IPS-18a (cell line): ENCODE measurements around the gene PPP1R18.
A peak's percentile ranks its signal among the peaks of the same experiment; 100 is the strongest.

Experiments
- H3K27ac ChIP-seq: one replicate; pipeline ENCODE4 v1.5.1; 2013; ENCODE audit warnings: low read length
- H3K27me3 ChIP-seq: one replicate; pipeline ENCODE4 v1.6.1; 2013; ENCODE audit warnings: mild to moderate bottlenecking, low read length; ENCODE audit not compliant: control insufficient read depth, insufficient read depth
- H3K36me3 ChIP-seq: one replicate; pipeline ENCODE4 v1.6.1; 2013; ENCODE audit warnings: low read depth, low read length; ENCODE audit not compliant: control insufficient read depth
- H3K4me1 ChIP-seq: one replicate; pipeline ENCODE4 v1.6.1; 2013; ENCODE audit warnings: low read depth, low read length; ENCODE audit not compliant: control insufficient read depth
- H3K4me3 ChIP-seq: one replicate; pipeline ENCODE4 v1.5.1; 2013; ENCODE audit warnings: low read length
- H3K9ac ChIP-seq: one replicate; pipeline ENCODE4 v1.6.1; 2013; ENCODE audit warnings: mild to moderate bottlenecking, low read length, moderate library complexity
- H3K9me3 ChIP-seq: one replicate; pipeline ENCODE4 v1.6.1; 2013; ENCODE audit warnings: low read depth, low read length; ENCODE audit not compliant: control insufficient read depth

The PPP1R18 gene

GRCh38 chr6:30684386-30685156 lies 1.9 kb downstream of the PPP1R18 start:
- Histone ChIP-seq H3K9me3 (no peaks in the 10 kb centered on the region), H3K4me3 (peak overlapping the region; percentile 42), H3K36me3 (no peaks in the 10 kb centered on the region), H3K27ac (no peak overlapping the region), H3K9ac (no peak overlapping the region), H3K4me1 (peaks cover 51% of the 10 kb centered on the region), H3K27me3 (no peaks in the 10 kb centered on the region)

- H3K36me3 ChIP-seq = no peaks in the 10 kb centered on the region
- no peaks in the 10 kb centered on the region for H3K9me3 ChIP-seq
- no peak overlapping the region for H3K9ac ChIP-seq
- H3K4me3 ChIP-seq = peak overlapping the region; percentile 42
- H3K27ac ChIP-seq = no peak overlapping the region
- H3K4me1 ChIP-seq = peaks cover 53% of the 10 kb centered on the region
- H3K27me3 ChIP-seq = no peaks in the 10 kb centered on the region
These were observed 2.5 kb downstream of the PPP1R18 start for GRCh38 chr6:30683980-30684338.

- no peaks in the 10 kb centered on the region for H3K36me3 ChIP-seq
- no peak overlapping the region for H3K27ac ChIP-seq
- no peaks in the 10 kb centered on the region for H3K9me3 ChIP-seq
- H3K4me1 ChIP-seq = peaks cover 53% of the 10 kb centered on the region
- no peaks in the 10 kb centered on the region for H3K27me3 ChIP-seq
- peak overlapping the region; percentile 9 for H3K9ac ChIP-seq
- H3K4me3 ChIP-seq = peak overlapping the region; percentile 42
These were observed 3.1 kb downstream of the PPP1R18 start for GRCh38 chr6:30683183-30683979.

- Histone ChIP-seq H3K9me3 (no peaks in the 10 kb centered on the region), H3K27ac (no peak overlapping the region), H3K27me3 (no peaks in the 10 kb centered on the region), H3K4me3 (peak overlapping the region; percentile 42), H3K36me3 (peaks cover under 1% of the 10 kb centered on the region), H3K4me1 (peaks cover 46% of the 10 kb centered on the region), H3K9ac (no peak overlapping the region)
These were observed 4.0 kb downstream of the PPP1R18 start for GRCh38 chr6:30682143-30683117.

GRCh38 chr6:30681766-30682142 lies 4.7 kb downstream of the PPP1R18 start:
- Histone ChIP-seq H3K9me3 (no peaks in the 10 kb centered on the region), H3K27ac (no peak overlapping the region), H3K36me3 (peaks cover 7% of the 10 kb centered on the region), H3K4me3 (no peak overlapping the region), H3K9ac (no peak overlapping the region), H3K27me3 (no peaks in the 10 kb centered on the region), H3K4me1 (peaks cover 46% of the 10 kb centered on the region)

GRCh38 chr6:30679765-30680535 lies 6.5 kb downstream of the PPP1R18 start:
- H3K36me3 ChIP-seq = peaks cover 10% of the 10 kb centered on the region
- H3K9ac ChIP-seq = no peak overlapping the region
- no peaks in the 10 kb centered on the region for H3K9me3 ChIP-seq
- H3K4me1 ChIP-seq = peaks cover 33% of the 10 kb centered on the region
- H3K27me3 ChIP-seq = no peaks in the 10 kb centered on the region
- H3K27ac ChIP-seq = no peak overlapping the region
- no peak overlapping the region for H3K4me3 ChIP-seq

- peaks cover 10% of the 10 kb centered on the region for H3K36me3 ChIP-seq
- no peaks in the 10 kb centered on the region for H3K9me3 ChIP-seq
- no peaks in the 10 kb centered on the region for H3K27me3 ChIP-seq
- no peak overlapping the region for H3K9ac ChIP-seq
- H3K27ac ChIP-seq = no peak overlapping the region
- H3K4me1 ChIP-seq = peaks cover 29% of the 10 kb centered on the region
- H3K4me3 ChIP-seq = peak overlapping the region; percentile 37
These were observed 7.3 kb downstream of the PPP1R18 start for GRCh38 chr6:30678964-30679726.

- Histone ChIP-seq H3K9ac (no peak overlapping the region), H3K27me3 (no peaks in the 10 kb centered on the region), H3K9me3 (no peaks in the 10 kb centered on the region), H3K36me3 (peaks cover 10% of the 10 kb centered on the region), H3K4me1 (peaks cover 6% of the 10 kb centered on the region), H3K4me3 (no peak overlapping the region), H3K27ac (no peak overlapping the region)
These were observed 9.7 kb downstream of the PPP1R18 start for GRCh38 chr6:30676660-30677285.

- no peaks in the 10 kb centered on the region for H3K9me3 ChIP-seq
- peaks cover 26% of the 10 kb centered on the region for H3K36me3 ChIP-seq
- no peaks in the 10 kb centered on the region for H3K4me1 ChIP-seq
- no peaks in the 10 kb centered on the region for H3K27me3 ChIP-seq
- H3K9ac ChIP-seq = peak within 1 kb of the TSS; percentile 78
- H3K4me3 ChIP-seq = peak within 1 kb of the TSS; percentile 98
- H3K27ac ChIP-seq = peak within 1 kb of the TSS; percentile 31
These were observed 13.8 kb downstream of the PPP1R18 start, which contains the start of gene DHX16 for GRCh38 chr6:30672445-30673253. DHX16 (minus strand) TSS chr6:30673006; CDS start chr6:30672841, 165 bp downstream.
